H1 (cell line): ENCODE measurements around the gene TCAP. TPM values are rescaled to one million over a fixed set of nuclear protein-coding genes. Genes with fewer than 3 reads are reported as not detected.
A peak's percentile ranks its signal among the peaks of the same experiment; 100 is the strongest.

Experiments
- CTCF ChIA-PET: fragments of 300-600 bp; sonication (Branson Sonifier 250); formaldehyde crosslinking; loops from one replicate; lab custom pipeline; 2021; ENCODE audit not compliant: partially characterized antibody; lab: Charles Lee
- POLR2A ChIA-PET: fragments of 300-600 bp; sonication (Branson Sonifier 250); formaldehyde crosslinking; loops from one replicate; lab custom pipeline; 2021; ENCODE audit warnings: inconsistent platforms; ENCODE audit not compliant: partially characterized antibody; lab: Charles Lee
- DNase-seq, 2 experiments: peaks; one replicate each; pipeline versions ENCODE4 v3.0.0 to v3.0.0-alpha.2; 2010 to 2022; ENCODE audit warnings: low spot score in 2 of 2, low read depth in 1 of 2, mixed read lengths in 1 of 2
- FAIRE-seq: peaks from 2 replicates; lab custom pipeline; 2011; peaks lifted over from hg19 to GRCh38; lab: Jason Lieb, UNC
- H2AFZ ChIP-seq: 2 replicates; pipeline ENCODE4 v1.8.1; 2012; ENCODE audit warnings: low read length, inconsistent platforms
- H2AK5ac ChIP-seq: 2 replicates; pipeline ENCODE4 v1.6.1; 2013; ENCODE audit warnings: low read depth, low read length
- H2BK120ac ChIP-seq: replicated peaks from 2 replicates; pipeline ENCODE3; 2013; ENCODE audit warnings: low read depth, low read length, inconsistent platforms
- H2BK12ac ChIP-seq: 2 replicates; pipeline ENCODE4 v1.6.1; 2013; ENCODE audit warnings: low read depth, low read length
- H2BK15ac ChIP-seq: 2 replicates; pipeline ENCODE4 v1.6.1; 2013; ENCODE audit warnings: low read length
- H2BK20ac ChIP-seq: 2 replicates; pipeline ENCODE4 v1.6.1; 2013; ENCODE audit warnings: low read length
- H2BK5ac ChIP-seq: 2 replicates; pipeline ENCODE4 v1.6.1; 2013; ENCODE audit warnings: low read depth, low read length
- H3K14ac ChIP-seq: 2 replicates; pipeline ENCODE4 v1.6.1; 2013; ENCODE audit warnings: inconsistent platforms; ENCODE audit not compliant: insufficient read length
- H3K18ac ChIP-seq: 2 replicates; pipeline ENCODE4 v1.6.1; 2013; ENCODE audit warnings: low read length; ENCODE audit errors: extremely low read depth
- H3K23ac ChIP-seq: 2 replicates; pipeline ENCODE4 v1.6.1; 2013; ENCODE audit warnings: inconsistent platforms; ENCODE audit not compliant: insufficient read length
- H3K23me2 ChIP-seq: 2 replicates; pipeline ENCODE4 v1.6.1; 2013; ENCODE audit warnings: low read depth, low read length
- H3K27ac ChIP-seq: 2 replicates; pipeline ENCODE4 v1.6.1; 2011; ENCODE audit warnings: low read depth, low read length, inconsistent platforms
- H3K27me3 ChIP-seq, 4 experiments: replicated peaks in 1 of 4; 1 replicate in 1 of 4; 2 replicates in 3 of 4; pipeline versions ENCODE4 v1.6.1 to v1.8.1; 2011 to 2013; ENCODE audit warnings: low read length in 3 of 4, mild to moderate bottlenecking in 3 of 4, inconsistent platforms in 2 of 4, mixed read lengths in 2 of 4, moderate library complexity in 1 of 4; ENCODE audit not compliant: control insufficient read depth in 3 of 4, insufficient read depth in 3 of 4; ENCODE audit errors: extremely low read depth in 1 of 4
- H3K36me3 ChIP-seq, 4 experiments: 2 replicates each; pipeline versions ENCODE4 v1.6.1 to v1.8.1; 2011 to 2013; ENCODE audit warnings: mild to moderate bottlenecking in 4 of 4, low read length in 3 of 4, moderate library complexity in 2 of 4, control low read depth in 1 of 4, inconsistent platforms in 1 of 4; ENCODE audit not compliant: insufficient read depth in 4 of 4, control insufficient read depth in 2 of 4
- H3K4ac ChIP-seq: replicated peaks from 2 replicates; pipeline ENCODE3; 2013; ENCODE audit warnings: low read length, low read depth, mixed read lengths, inconsistent platforms; ENCODE audit not compliant: insufficient read length
- H3K4me1 ChIP-seq, 4 experiments: replicated peaks in 1 of 4; 1 replicate in 1 of 4; 2 replicates in 3 of 4; pipeline versions ENCODE4 v1.6.1 to v1.8.1; 2011 to 2013; ENCODE audit warnings: low read length in 3 of 4, inconsistent platforms in 2 of 4, mixed read lengths in 1 of 4; ENCODE audit not compliant: insufficient read depth in 4 of 4, control insufficient read depth in 3 of 4
- H3K4me2 ChIP-seq, 2 experiments: 2 replicates each; pipeline versions ENCODE4 v1.6.1 to v1.8.1; 2011 to 2013; ENCODE audit warnings: low read depth in 2 of 2, low read length in 2 of 2, control low read depth in 1 of 2, inconsistent platforms in 1 of 2, mild to moderate bottlenecking in 1 of 2; ENCODE audit not compliant: insufficient read depth in 1 of 2
- H3K4me3 ChIP-seq, 4 experiments: fragments of 200-600, 300-600 bp in 1 of 4; sonication (generic), shearing (Covaris generic), sonication (Bioruptor Twin) in 1 of 4; 2 replicates each; pipeline versions ENCODE4 v1.5.1 to v1.8.1; 2011 to 2016; ENCODE audit warnings: low read length in 4 of 4, low read depth in 3 of 4, control low read depth in 2 of 4, inconsistent platforms in 2 of 4, mild to moderate bottlenecking in 2 of 4, mixed read lengths in 1 of 4, moderate library complexity in 1 of 4; ENCODE audit not compliant: insufficient read depth in 2 of 4; ENCODE audit errors: extremely low read depth in 1 of 4
- H3K56ac ChIP-seq: replicated peaks from 2 replicates; pipeline ENCODE3; 2013; ENCODE audit warnings: low read depth, mild to moderate bottlenecking, mixed read lengths, low read length, inconsistent platforms; ENCODE audit not compliant: insufficient read length
- H3K79me1 ChIP-seq: 2 replicates; pipeline ENCODE4 v1.6.1; 2013; ENCODE audit warnings: low read depth, low read length, control low read depth
- H3K79me2 ChIP-seq, 2 experiments: 2 replicates each; pipeline versions ENCODE4 v1.6.1 to v1.8.1; 2012 to 2013; ENCODE audit warnings: low read length in 2 of 2, mild to moderate bottlenecking in 2 of 2, inconsistent platforms in 1 of 2; ENCODE audit not compliant: insufficient read depth in 2 of 2, control insufficient read depth in 1 of 2
- H3K9ac ChIP-seq, 4 experiments: replicated peaks in 1 of 4; 1 replicate in 1 of 4; 2 replicates in 3 of 4; pipeline versions ENCODE4 v1.6.1 to v1.8.1; 2011 to 2013; ENCODE audit warnings: low read depth in 3 of 4, low read length in 3 of 4, control low read depth in 2 of 4, mild to moderate bottlenecking in 2 of 4, moderate library complexity in 2 of 4, inconsistent platforms in 1 of 4; ENCODE audit errors: extremely low read depth in 1 of 4
- H3K9me3 ChIP-seq, 2 experiments: 2 replicates each; pipeline versions ENCODE4 v1.6.1 to v1.8.1; 2012 to 2013; ENCODE audit warnings: mild to moderate bottlenecking in 2 of 2, moderate library complexity in 2 of 2, control low read depth in 1 of 2, inconsistent platforms in 1 of 2, low read depth in 1 of 2, low read length in 1 of 2, mixed read lengths in 1 of 2; ENCODE audit not compliant: insufficient read depth in 2 of 2
- H4K20me1 ChIP-seq, 2 experiments: replicated peaks in 1 of 2; 2 replicates each; pipeline versions ENCODE3 to v1.8.1; 2011 to 2013; ENCODE audit warnings: inconsistent platforms in 2 of 2, low read length in 2 of 2, mild to moderate bottlenecking in 1 of 2; ENCODE audit not compliant: insufficient read depth in 2 of 2, control insufficient read depth in 1 of 2
- H4K5ac ChIP-seq: 2 replicates; pipeline ENCODE4 v1.6.1; 2013; ENCODE audit warnings: low read length, low read depth, mixed read lengths, inconsistent platforms; ENCODE audit not compliant: insufficient read length
- H4K8ac ChIP-seq: 2 replicates; pipeline ENCODE4 v1.8.0; 2013; ENCODE audit warnings: mild to moderate bottlenecking, moderate library complexity, low read length, inconsistent platforms; ENCODE audit not compliant: insufficient read depth; ENCODE audit errors: extremely low read depth
- H4K91ac ChIP-seq: replicated peaks from 2 replicates; pipeline ENCODE3; 2013; ENCODE audit warnings: low read length, mixed read lengths, inconsistent platforms; ENCODE audit not compliant: insufficient read length
- ASH2L ChIP-seq: fragments of 200-600, 300-600 bp; sonication (generic); IDR thresholded peaks from one replicate; pipeline ENCODE4 v1.7.1; 2017; ENCODE audit warnings: low read length
- CREB1 ChIP-seq: IDR thresholded peaks from 2 replicates; pipeline ENCODE4 v1.6.1; 2012; ENCODE audit warnings: inconsistent platforms
- GTF2F1 ChIP-seq: IDR thresholded peaks from 2 replicates; pipeline ENCODE4 v1.6.1; 2012; ENCODE audit warnings: low read depth, low read length, improper control_type of control experiment, borderline replicate concordance
- KDM4A ChIP-seq: IDR thresholded peaks from one replicate; pipeline ENCODE4 v1.7.1; 2012; ENCODE audit warnings: low read depth, mild to moderate bottlenecking, moderate library complexity, low read length, inconsistent platforms; ENCODE audit not compliant: severe bottlenecking
- RBBP5 ChIP-seq: IDR thresholded peaks from 2 replicates; pipeline ENCODE4 v1.7.1; 2012; ENCODE audit warnings: low read depth, mild to moderate bottlenecking, inconsistent platforms, low read length, moderate library complexity, borderline replicate concordance
- SIN3A ChIP-seq, 2 experiments: IDR thresholded peaks in 1 of 2; conservative IDR thresholded peaks in 1 of 2; 2 replicates each; pipeline ENCODE4 v1.6.1; 2011 to 2012; ENCODE audit warnings: low read length in 2 of 2, improper control_type of control experiment in 1 of 2, low read depth in 1 of 2, mild to moderate bottlenecking in 1 of 2
- WGBS, 2 experiments: shearing (Covaris generic) in 1 of 2; methylation state at CpG; one replicate each; pipeline versions ENCODE4 v1.1.6 to v1.1.7; 2013 to 2015; ENCODE audit warnings: low lambda C conversion rate in 2 of 2, mixed read lengths in 2 of 2, inconsistent platforms in 1 of 2, low coverage in 1 of 2, missing lambda C conversion rate in 1 of 2; ENCODE audit not compliant: insufficient replicate concordance in 2 of 2, insufficient coverage in 1 of 2, insufficient read length in 1 of 2; ENCODE audit errors: extremely low coverage in 1 of 2, missing lambda C conversion rate in 1 of 2; 5-methylcytosine and 5-hydroxymethylcytosine counted together
- polyA plus RNA-seq, 7 experiments: library from polyadenylated mRNA; depleted of rRNA in 3 of 7; stranded (reverse) in 5 of 7; unstranded in 2 of 7; fragments of >200 nt in 5 of 7; fragments of 200-250 nt in 2 of 7; gene quantifications; 1 replicate in 5 of 7; 2 replicates in 1 of 7; 4 replicates in 1 of 7; pipeline versions ENCODE4 v1.2.1 to v1.2.3, GENCODE V29; 2011 to 2013; ENCODE audit warnings: missing spikeins in 2 of 7, mixed read lengths in 2 of 7
- total RNA-seq: library from RNA; stranded (reverse); fragmentation: NEBNext Ultra II Directional; extraction: Animal tissue kit (Norgen Biotek cat#: 25700); gene quantifications from 2 replicates; pipeline ENCODE4 v1.2.1, GENCODE V29; 2021

Gene TCAP
- total and polyA plus RNA-seq, 2 of the 8 experiments (the other 6 are each of a cell fraction or from before 2014, with no cell fraction given): 0.82 to 1.4 TPM

DNA sequence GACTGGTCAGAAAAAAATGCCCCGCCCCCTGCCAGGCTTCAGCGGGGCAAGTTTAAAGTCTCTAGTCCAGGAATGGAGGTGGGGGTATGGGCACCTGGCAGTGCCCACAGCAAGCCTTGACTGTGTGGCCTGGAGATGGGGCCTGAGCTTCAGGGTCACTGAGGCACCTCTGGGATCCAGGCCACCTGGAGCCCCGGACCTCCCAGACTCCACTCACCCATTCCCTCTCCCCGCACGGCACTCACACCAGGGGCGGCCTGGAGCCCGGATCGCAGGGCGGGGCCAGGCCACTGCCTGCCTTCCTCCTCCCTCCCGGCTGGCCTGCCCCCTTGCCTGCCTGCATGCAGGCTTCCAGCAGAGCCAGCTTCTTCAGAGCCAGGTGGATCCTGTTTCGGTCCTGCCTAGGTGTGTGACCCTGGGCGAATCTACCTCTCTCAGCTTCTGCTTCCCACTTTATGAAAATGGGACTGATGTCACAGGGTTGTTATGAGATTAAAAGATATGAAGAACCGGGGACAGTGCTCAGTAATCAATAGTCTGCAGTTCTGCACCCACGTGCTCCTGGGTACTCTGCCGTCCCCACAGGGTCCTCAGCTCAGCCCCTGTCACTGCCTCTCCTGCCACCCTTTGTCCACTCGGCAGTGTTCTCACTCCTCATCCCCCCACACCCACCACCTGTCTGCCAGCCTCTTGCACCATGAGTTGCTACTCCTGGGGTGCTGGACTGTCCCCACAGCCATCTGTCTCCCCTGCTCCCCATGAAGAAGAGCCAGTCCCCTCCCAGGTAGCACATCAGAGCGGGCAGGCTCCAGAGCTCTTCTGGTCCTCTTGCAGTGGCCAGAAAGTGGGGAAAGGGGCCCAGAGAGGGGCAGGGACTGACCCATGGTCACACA lies 1.2 kb upstream of the TCAP start:
- H4K5ac ChIP-seq: no peak overlapping the region
- no peak for TF ChIP-seq SIN3A (conservative IDR thresholded peaks at IDR 0.05 in 1 of 2, IDR thresholded peaks at IDR 0.05 in 1 of 2; ENCODE audit: low read depth in 1 of 2, low read length in 2 of 2)
- no peak for TF ChIP-seq GTF2F1
- 0 out of 2 replicates have a peak, but pooled peaks have one; percentile 49 for TF ChIP-seq RBBP5
- no peak for TF ChIP-seq CREB1
- TF ChIP-seq KDM4A: peak; percentile 32
- TF ChIP-seq ASH2L: peak; percentile 19
- TF ChIP-seq, all 59 proteins: peak for 3
- Histone ChIP-seq H3K27ac (peak overlapping the region; percentile 26; the same call in 1 of the 2 replicates), H3K4me1 (peaks cover 0 to 48% (median 43%) of the 10 kb centered on the region in 4 experiments; a peak in 6 of 7 replicates), H3K9ac (peak overlapping the region in 1 of 4 experiments; percentile 2; a peak in 2 of 7 replicates), H3K79me2 (no peaks in the 10 kb centered on the region), H2AK5ac (peak overlapping the region; percentile 32; the same call in 1 of the 2 replicates), H3K4ac (peak overlapping the region; percentile 89), H2BK12ac (peak overlapping the region; percentile 21; the same call in 1 of the 2 replicates), H3K56ac (no peak overlapping the region), H2BK120ac (no peak overlapping the region), H4K8ac (no peak overlapping the region; the same call in 1 of the 2 replicates), H3K23ac (no peak overlapping the region), H3K23me2 (peaks cover 11% of the 10 kb centered on the region; the same call in 1 of the 2 replicates), H4K91ac (peak overlapping the region; percentile 92), H3K27me3 (peaks cover 0 to 13% (median 4%) of the 10 kb centered on the region in 4 experiments; a peak in 4 of 7 replicates), H4K20me1 (no peaks in the 10 kb centered on the region), H2BK20ac (peak overlapping the region; percentile 80), H2BK5ac (peak overlapping the region; percentile 79; the same call in 1 of the 2 replicates), H3K36me3 (peaks cover 0 to 9% (median 2%) of the 10 kb centered on the region in 4 experiments; a peak in 3 of 8 replicates), H3K79me1 (no peaks in the 10 kb centered on the region), H2AFZ (no peak overlapping the region), H3K4me2 (peak overlapping the region; percentile 54 to 67), H3K4me3 (peak overlapping the region in 1 of 4 experiments; percentile 50; a peak in 2 of 8 replicates), H3K18ac (peak overlapping the region; percentile 98), H2BK15ac (peak overlapping the region; percentile 55; the same call in 1 of the 2 replicates), H3K14ac (no peak overlapping the region), H3K9me3 (no peaks in the 10 kb centered on the region)
- DNase-seq: peak in 1 of 2 experiments; percentile 85
- 16% methylated on average over 17 of the region's 17 CpGs; no CpG with 5 or more reads in 1 of the 2 experiments for WGBS, 2 experiments
- CTCF ChIA-PET: interaction anchor here (0.6 to 52.4 kb wide), 13 partner anchors 8 to 786 kb away, joined by 3 to 1885 read pairs (median 4); partner anchors contain the start of genes ERBB2, PGAP3, PPP1R1B and STARD3
- FAIRE-seq: no peak
- POLR2A ChIA-PET: interaction anchor here (0.6 to 32.5 kb wide), 8 partner anchors 10 to 771 kb away, joined by 3 to 708 read pairs (median 4); partner anchors contain the start of genes ERBB2, PGAP3, PPP1R1B and STARD3
